ENCODE measurements around the gene CCDC169. TPM values are rescaled to one million over a fixed set of nuclear protein-coding genes. Genes with fewer than 3 reads are reported as not detected.

CCDC169 gene
- total RNA-seq, 1 experiment from 2014 or later = 12.2 TPM

Small RNA genes within 50 kb of the gene (small RNA-seq; reads per million reads assigned to genes)
- gene RNU6-71P = 0 reads per million in 2 experiments

Other genes starting within 250 kb of the CCDC169 start
- 5.5 and 6.7 TPM in 2 replicates for gene DCLK1, start 166.4 kb downstream of the CCDC169 start, total RNA-seq (2014; rRNA removed; shearing (Covaris generic))
- 0.32 and 0.64 TPM in 2 replicates for gene SOHLH2, start 83.3 kb downstream of the CCDC169 start, total RNA-seq (2014; rRNA removed; shearing (Covaris generic))
- gene SPART, start 48.6 kb upstream of the CCDC169 start, total RNA-seq (2014; rRNA removed; shearing (Covaris generic)) = 63.6 and 78.5 TPM in 2 replicates
- gene CCNA1, start 134.7 kb upstream of the CCDC169 start, total RNA-seq (2014; rRNA removed; shearing (Covaris generic)) = 0.89 and 1.5 TPM in 2 replicates